ENCODE results near the gene SYTL1. TPM values are rescaled to one million over a fixed set of nuclear protein-coding genes. Genes with fewer than 3 reads are reported as not detected.

SYTL1 gene
- total RNA-seq (2022), result 64.8 and 81.8 TPM in 2 replicates
- Bru-seq, nascent RNA, result percentile 64 among the genes with signal in this experiment
- percentile 78 among the genes with signal in this experiment for BruChase-seq, experiment 1, labeled RNA remaining after a 6-hour chase
- percentile 77 among the genes with signal in this experiment for BruChase-seq, experiment 2, labeled RNA remaining after a 2-hour chase
- long read RNA-seq, transcript SYTL1-203 (2 exons, 2,235 nt), result minor isoform, 14 of 173 reads
- long read RNA-seq, transcript SYTL1-210 (15 exons, 1,878 nt), result major isoform, 64 of 173 reads
- long read RNA-seq, transcript SYTL1-201 (15 exons, 1,900 nt), result minor isoform, 11 of 173 reads
- long read RNA-seq, partial matches to known transcripts, result 10 of 173 reads
- long read RNA-seq, other reads (novel, unspliced or antisense), result 69 of 173 reads

GRCh38 chr1:27341525-27342252 lies at the start of gene SYTL1:
SYTL1 (plus strand) TSS chr1:27342022; CDS start chr1:27345335, 3,313 bp downstream.
- H3K27ac Mint-ChIP-seq (ENCODE audit: low read depth, unreplicated experiment), result peak within 1 kb of the TSS; percentile 95
- no peaks in the 10 kb centered on the region for H3K27me3 Mint-ChIP-seq (ENCODE audit: insufficient read depth, unreplicated experiment)
- H3K9me3 Mint-ChIP-seq (ENCODE audit: unreplicated experiment), result no peaks in the 10 kb centered on the region
- peaks cover 49% of the 10 kb centered on the region for H3K36me3 Mint-ChIP-seq (ENCODE audit: insufficient read depth, unreplicated experiment)
- BruUV-seq (replicated peaks), result no TSS peak
- ChIA-PET CTCF (interaction anchor here (0.6 to 6.0 kb wide), 14 partner anchors 9 to 187 kb away, joined by 3 to 45 read pairs (median 4); partner anchors contain the start of gene WASF2), POLR2A (interaction anchor here (0.6 to 4.4 kb wide), 18 partner anchors 9 to 432 kb away, joined by 3 to 78 read pairs (median 6); partner anchors contain the start of genes MAP3K6, STX12, TMEM222 and WDTC1)
- intact Hi-C loops (cut with micrococcal nuclease), result loop anchor here (1.0 kb wide), 1 partner anchor 19 kb away; the partner anchor contains the start of gene TMEM222
- TF ChIP-seq CTCF (IDR thresholded peaks at IDR 0.05; ENCODE audit: unreplicated experiment), result no peak
- peaks cover 46% of the 10 kb centered on the region for H3K4me1 Mint-ChIP-seq (ENCODE audit: insufficient read depth, unreplicated experiment)
- peak; percentile 89 for DNase-seq (ENCODE audit: unreplicated experiment)
- H3K4me3 Mint-ChIP-seq (ENCODE audit: unreplicated experiment), result peak within 1 kb of the TSS; percentile 82

GRCh38 chr1:27292106-27292505 lies 49.7 kb upstream of the SYTL1 start:
- POLR2A ChIA-PET, result no interaction called here
- CTCF ChIA-PET, result interaction anchor here (0.6 kb wide), 2 partner anchors 105 to 245 kb away, joined by 3 read pairs; no protein-coding TSS in a partner anchor
- H3K36me3 Mint-ChIP-seq (ENCODE audit: insufficient read depth, unreplicated experiment), result peaks cover 42% of the 10 kb centered on the region
- no peaks in the 10 kb centered on the region for H3K4me1 Mint-ChIP-seq (ENCODE audit: insufficient read depth, unreplicated experiment)
- DNase-seq (ENCODE audit: unreplicated experiment), result no peak
- no peaks in the 10 kb centered on the region for H3K27me3 Mint-ChIP-seq (ENCODE audit: insufficient read depth, unreplicated experiment)
- no peaks in the 10 kb centered on the region for H3K9me3 Mint-ChIP-seq (ENCODE audit: unreplicated experiment)
- peak overlapping the region; percentile 16 for H3K27ac Mint-ChIP-seq (ENCODE audit: low read depth, unreplicated experiment)
- no peak overlapping the region for H3K4me3 Mint-ChIP-seq (ENCODE audit: unreplicated experiment)
- intact Hi-C loops (cut with micrococcal nuclease), result no loop called here
- no TSS peak for BruUV-seq (replicated peaks)
- no peak for TF ChIP-seq CTCF (IDR thresholded peaks at IDR 0.05; ENCODE audit: unreplicated experiment)

- H3K4me1 Mint-ChIP-seq (ENCODE audit: insufficient read depth, unreplicated experiment), result peaks cover under 1% of the 10 kb centered on the region
- ChIA-PET CTCF (interaction anchor here (0.6 to 13.1 kb wide), 11 partner anchors 9 to 297 kb away, joined by 3 to 225 read pairs (median 5); partner anchors contain the start of genes CD164L2 and GPR3), POLR2A (interaction anchor here (0.6 kb wide), 1 partner anchor 354 kb away, joined by 3 read pairs; no protein-coding TSS in a partner anchor)
- intact Hi-C loops (cut with micrococcal nuclease), result no loop called here
- H3K4me3 Mint-ChIP-seq (ENCODE audit: unreplicated experiment), result no peak overlapping the region
- TF ChIP-seq CTCF (IDR thresholded peaks at IDR 0.05; ENCODE audit: unreplicated experiment), result no peak
- H3K27ac Mint-ChIP-seq (ENCODE audit: low read depth, unreplicated experiment), result no peak overlapping the region
- no peaks in the 10 kb centered on the region for H3K27me3 Mint-ChIP-seq (ENCODE audit: insufficient read depth, unreplicated experiment)
- DNase-seq (ENCODE audit: unreplicated experiment), result no peak
- H3K36me3 Mint-ChIP-seq (ENCODE audit: insufficient read depth, unreplicated experiment), result peaks cover 35% of the 10 kb centered on the region
- no TSS peak for BruUV-seq (replicated peaks)
- H3K9me3 Mint-ChIP-seq (ENCODE audit: unreplicated experiment), result no peaks in the 10 kb centered on the region
These were observed 47.9 kb upstream of the SYTL1 start for GRCh38 chr1:27293915-27294314.
